ENCODE measurements around the gene HSPA6.
"Not testable (repeated sequence)": the region's sequence is repeated elsewhere in the genome, so short reads cannot be mapped to it uniquely, and the experiment has no call there.

The HSPA6 gene

DNA sequence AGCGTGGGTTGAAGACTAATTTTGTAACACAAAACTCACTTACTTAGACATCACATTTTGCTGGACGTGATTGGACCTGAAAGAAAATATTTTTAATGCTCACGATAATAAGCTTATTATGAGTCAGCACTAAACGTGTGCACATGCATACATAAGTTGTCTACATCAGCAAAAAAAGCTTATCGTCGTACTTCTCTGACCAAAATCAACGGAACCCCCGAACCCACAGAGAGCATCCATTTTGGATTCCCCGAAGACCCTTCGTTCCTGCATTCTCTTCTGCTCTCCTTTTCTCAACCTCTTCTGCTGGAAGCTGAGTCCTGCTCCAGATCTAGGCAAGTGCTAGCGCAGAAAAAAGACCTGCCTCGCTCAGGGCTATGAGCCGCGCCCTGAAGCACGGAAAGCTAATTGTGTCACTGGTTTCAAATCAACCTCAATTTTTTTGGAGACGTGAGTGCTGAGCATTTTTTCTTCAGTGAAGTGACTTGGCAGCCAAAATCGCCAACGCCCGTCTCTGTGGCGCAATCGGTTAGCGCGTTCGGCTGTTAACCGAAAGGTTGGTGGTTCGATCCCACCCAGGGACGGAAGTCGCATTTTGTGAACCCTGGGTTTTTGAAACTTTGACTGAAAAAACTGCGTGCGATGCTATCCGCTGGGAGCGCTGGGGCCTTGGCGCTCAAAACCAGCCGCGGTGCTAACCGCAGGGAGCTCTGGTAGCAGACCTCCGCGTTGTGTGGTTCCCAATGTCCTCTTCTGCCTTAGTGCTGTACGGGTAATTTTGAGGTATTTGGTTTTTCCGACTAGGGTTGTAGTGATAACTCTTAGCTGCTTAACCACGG is 15.6 kb downstream of the HSPA6 start:
- Histone ChIP-seq H3K9ac (ENCODE audit: low read length in 2 of 2) (peak overlapping the region; percentile 17 to 47), H3K4me3 (ENCODE audit: low read length in 2 of 2) (peak overlapping the region; percentile 26 to 79)
- not testable (repeated sequence) for H3K27ac ChIP-seq (ENCODE audit: low read length); H3K36me3 ChIP-seq (ENCODE audit: control insufficient read depth in 2 of 2, insufficient read depth in 2 of 2, low read length in 2 of 2); H3K4me1 ChIP-seq (ENCODE audit: control insufficient read depth, insufficient read depth, low read length); H3K27me3 ChIP-seq (ENCODE audit: control insufficient read depth in 1 of 2, insufficient read depth in 2 of 2, low read length in 2 of 2); H3K9me3 ChIP-seq (ENCODE audit: control insufficient read depth in 2 of 2, low read length in 2 of 2)

DNA sequence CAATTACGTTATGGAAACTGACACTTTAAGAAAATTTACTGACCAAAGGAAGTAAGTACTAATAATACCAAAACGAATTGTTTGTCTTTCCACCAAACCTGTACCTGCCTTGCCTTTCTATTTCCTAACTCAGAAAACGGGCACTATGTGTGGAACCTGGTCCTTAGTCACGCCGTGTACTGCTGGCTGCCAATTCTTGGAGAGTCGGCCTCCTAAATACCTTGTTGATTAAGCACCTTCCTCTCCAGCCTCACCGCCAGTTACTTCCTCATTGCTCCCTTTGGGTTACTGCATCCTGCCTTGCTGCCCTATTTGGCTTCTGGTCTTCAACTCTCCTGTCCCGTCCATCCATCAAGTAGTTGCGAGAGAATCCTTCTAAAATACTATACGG is 16.2 kb downstream of the HSPA6 start:
- not testable (repeated sequence) for H3K9ac ChIP-seq (ENCODE audit: low read length in 2 of 2); H3K36me3 ChIP-seq (ENCODE audit: control insufficient read depth in 2 of 2, insufficient read depth in 2 of 2, low read length in 2 of 2); H3K9me3 ChIP-seq (ENCODE audit: control insufficient read depth in 2 of 2, low read length in 2 of 2); H3K27ac ChIP-seq (ENCODE audit: low read length); H3K4me1 ChIP-seq (ENCODE audit: control insufficient read depth, insufficient read depth, low read length); H3K27me3 ChIP-seq (ENCODE audit: control insufficient read depth in 1 of 2, insufficient read depth in 2 of 2, low read length in 2 of 2)
- peak overlapping the region in 1 of 2 donors; percentile 79 for H3K4me3 ChIP-seq (ENCODE audit: low read length in 2 of 2)

DNA sequence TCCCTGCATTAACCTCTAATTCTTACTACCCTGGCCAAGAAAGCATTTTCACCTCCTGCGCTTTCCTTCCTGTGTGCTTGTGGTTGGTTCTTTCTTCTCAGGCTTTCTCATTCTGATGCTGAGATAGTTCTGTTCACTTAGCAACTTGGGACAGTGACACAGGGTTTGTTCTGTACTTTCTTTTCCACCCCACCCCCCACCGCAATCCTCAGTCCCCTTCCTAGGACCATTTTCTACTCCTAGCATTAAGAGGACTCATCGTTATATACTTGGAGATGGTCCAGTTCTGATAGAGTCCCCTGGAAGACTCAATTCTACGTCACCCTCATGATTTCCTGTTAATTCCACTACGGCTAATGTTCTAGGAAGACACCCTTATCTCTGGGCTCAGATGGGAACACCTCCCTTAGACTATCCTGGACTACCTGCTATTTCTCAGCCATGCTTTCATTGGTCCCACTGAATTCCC is 17.8 kb downstream of the HSPA6 start:
- H3K9ac ChIP-seq (ENCODE audit: low read length in 2 of 2); H3K4me1 ChIP-seq (ENCODE audit: control insufficient read depth, insufficient read depth, low read length); H3K36me3 ChIP-seq (ENCODE audit: control insufficient read depth in 2 of 2, insufficient read depth in 2 of 2, low read length in 2 of 2); H3K9me3 ChIP-seq (ENCODE audit: control insufficient read depth in 2 of 2, low read length in 2 of 2); H3K27me3 ChIP-seq (ENCODE audit: control insufficient read depth in 1 of 2, insufficient read depth in 2 of 2, low read length in 2 of 2); H3K27ac ChIP-seq (ENCODE audit: low read length); H3K4me3 ChIP-seq (ENCODE audit: low read length in 2 of 2): not testable (repeated sequence)

DNA sequence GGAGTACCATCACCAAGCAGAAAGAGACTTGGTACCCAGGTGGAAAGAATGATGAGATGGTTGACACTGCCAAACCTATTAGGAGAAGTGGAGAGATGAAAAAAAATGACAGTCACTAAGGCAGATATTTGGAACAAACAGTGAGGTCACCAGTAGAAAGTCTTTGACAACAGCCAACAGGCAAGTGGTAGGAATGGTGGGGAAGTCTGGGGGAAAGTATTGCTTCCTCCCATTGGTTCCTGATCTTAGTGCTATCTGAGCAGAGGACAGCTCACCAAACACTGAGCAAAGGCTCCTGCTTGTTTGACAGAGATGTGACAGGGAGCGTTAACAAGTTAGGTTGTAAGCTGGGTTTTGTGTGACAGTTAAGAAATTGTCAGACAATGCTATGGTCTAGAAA is 18.8 kb downstream of the HSPA6 start:
- H3K9ac ChIP-seq (ENCODE audit: low read length in 2 of 2); H3K4me3 ChIP-seq (ENCODE audit: low read length in 2 of 2); H3K27ac ChIP-seq (ENCODE audit: low read length); H3K4me1 ChIP-seq (ENCODE audit: control insufficient read depth, insufficient read depth, low read length); H3K27me3 ChIP-seq (ENCODE audit: control insufficient read depth in 1 of 2, insufficient read depth in 2 of 2, low read length in 2 of 2); H3K9me3 ChIP-seq (ENCODE audit: control insufficient read depth in 2 of 2, low read length in 2 of 2); H3K36me3 ChIP-seq (ENCODE audit: control insufficient read depth in 2 of 2, insufficient read depth in 2 of 2, low read length in 2 of 2): not testable (repeated sequence)

DNA sequence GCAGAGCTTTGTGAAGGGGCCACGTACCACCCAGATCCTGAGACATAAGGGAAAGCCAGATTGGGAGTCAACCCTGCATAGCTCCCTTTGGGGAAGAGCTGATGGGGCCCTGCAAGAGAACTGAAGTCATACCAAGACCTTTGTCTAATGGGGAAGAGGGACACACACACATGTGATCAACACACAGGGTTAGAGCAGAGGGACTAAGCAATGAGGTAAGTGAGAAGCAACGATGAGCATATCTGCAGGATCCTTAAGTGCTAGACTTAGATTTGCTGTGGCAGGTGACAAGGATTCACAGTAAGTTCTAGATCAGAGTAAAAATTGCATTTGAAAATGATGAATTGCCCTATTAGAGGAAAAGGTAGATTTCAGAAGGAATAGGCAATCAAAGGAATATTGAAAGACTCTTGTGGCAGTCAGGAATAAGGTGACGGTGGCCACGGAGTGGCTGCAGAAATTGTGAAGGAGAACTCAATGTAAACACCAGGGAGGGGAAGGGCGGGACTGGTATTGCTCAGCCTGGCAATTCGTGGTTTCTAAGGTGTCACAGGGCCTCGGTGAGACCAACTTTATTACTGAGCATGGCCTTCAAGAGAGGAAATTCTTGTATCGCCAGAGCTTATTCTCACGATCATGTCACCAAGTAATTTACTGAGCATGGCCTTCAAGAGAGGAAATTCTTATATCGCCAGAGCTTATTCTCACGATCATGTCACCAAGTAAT is 20.8 kb downstream of the HSPA6 start:
- not testable (repeated sequence) for H3K9me3 ChIP-seq (ENCODE audit: control insufficient read depth in 2 of 2, low read length in 2 of 2); H3K27ac ChIP-seq (ENCODE audit: low read length); H3K27me3 ChIP-seq (ENCODE audit: control insufficient read depth in 1 of 2, insufficient read depth in 2 of 2, low read length in 2 of 2); H3K36me3 ChIP-seq (ENCODE audit: control insufficient read depth in 2 of 2, insufficient read depth in 2 of 2, low read length in 2 of 2); H3K4me3 ChIP-seq (ENCODE audit: low read length in 2 of 2); H3K4me1 ChIP-seq (ENCODE audit: control insufficient read depth, insufficient read depth, low read length); H3K9ac ChIP-seq (ENCODE audit: low read length in 2 of 2)

DNA sequence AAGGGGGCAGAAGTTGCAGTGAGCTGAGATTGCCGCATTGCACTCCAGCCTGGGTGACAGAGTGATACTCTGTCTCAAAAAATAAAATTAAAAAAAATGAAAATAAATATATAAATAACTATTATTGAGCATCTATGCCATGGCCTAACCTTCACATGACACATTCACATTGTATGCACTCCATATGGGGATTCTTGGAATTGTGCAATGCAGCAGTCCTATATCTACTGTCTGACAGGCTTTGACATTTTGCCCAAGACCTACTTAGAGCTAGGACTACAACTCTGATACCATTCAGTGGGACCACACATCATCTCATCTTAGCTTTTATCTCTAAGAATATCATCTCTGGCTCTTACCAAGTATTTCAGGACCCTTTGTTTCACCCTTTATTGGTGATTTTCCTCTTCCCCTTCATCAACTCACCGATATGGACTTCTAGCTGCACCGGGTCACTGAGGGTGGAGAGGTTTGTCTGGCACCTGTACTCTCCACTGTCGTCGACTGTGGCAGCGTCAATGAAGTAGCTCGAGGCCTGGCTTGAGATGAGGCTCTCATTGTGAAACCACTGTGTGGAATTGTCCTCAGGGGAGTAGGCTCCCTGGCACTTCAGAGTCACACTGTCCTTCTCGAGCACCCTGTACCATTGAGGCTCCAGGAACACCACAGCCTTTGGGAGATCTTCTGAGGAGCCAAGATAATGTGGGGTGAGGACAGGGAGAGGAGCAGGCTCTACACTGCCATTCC is 23.8 kb downstream of the HSPA6 start:
- not testable (repeated sequence) for H3K36me3 ChIP-seq (ENCODE audit: control insufficient read depth in 2 of 2, insufficient read depth in 2 of 2, low read length in 2 of 2); H3K4me3 ChIP-seq (ENCODE audit: low read length in 2 of 2); H3K9ac ChIP-seq (ENCODE audit: low read length in 2 of 2); H3K27ac ChIP-seq (ENCODE audit: low read length); H3K27me3 ChIP-seq (ENCODE audit: control insufficient read depth in 1 of 2, insufficient read depth in 2 of 2, low read length in 2 of 2); H3K4me1 ChIP-seq (ENCODE audit: control insufficient read depth, insufficient read depth, low read length); H3K9me3 ChIP-seq (ENCODE audit: control insufficient read depth in 2 of 2, low read length in 2 of 2)

DNA sequence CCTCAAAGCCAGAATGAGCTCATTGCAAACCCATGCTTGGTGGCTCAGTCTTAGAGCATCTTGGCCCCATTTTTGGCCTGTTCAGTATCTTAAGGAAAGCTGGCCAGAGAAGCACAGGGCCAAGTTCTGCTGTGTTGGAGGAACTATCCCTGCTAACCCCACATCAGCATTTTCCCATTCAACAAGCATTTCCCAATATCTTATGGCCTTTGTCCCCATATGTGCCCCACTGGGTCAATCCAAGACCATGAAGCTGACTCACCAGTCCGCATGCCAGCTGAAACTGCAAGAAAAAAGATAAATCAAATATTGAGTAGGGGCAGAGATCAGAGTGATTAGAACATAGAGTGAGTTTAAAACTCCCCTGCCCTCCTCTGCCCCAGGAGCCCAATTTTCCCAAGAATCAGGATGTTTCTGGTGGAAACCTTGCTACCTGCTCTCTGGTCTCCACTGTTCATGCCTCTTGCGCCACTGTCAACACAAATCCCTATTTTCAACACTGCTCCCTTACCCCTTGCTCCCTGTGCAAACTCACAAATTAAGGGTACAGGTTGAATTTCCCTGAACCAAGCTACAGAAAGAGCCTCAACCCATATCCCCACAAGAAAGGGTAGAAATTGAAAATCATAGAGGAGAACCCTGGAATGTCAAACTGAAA is 24.5 kb downstream of the HSPA6 start:
- not testable (repeated sequence) for H3K9ac ChIP-seq (ENCODE audit: low read length in 2 of 2); H3K9me3 ChIP-seq (ENCODE audit: control insufficient read depth in 2 of 2, low read length in 2 of 2); H3K27me3 ChIP-seq (ENCODE audit: control insufficient read depth in 1 of 2, insufficient read depth in 2 of 2, low read length in 2 of 2); H3K36me3 ChIP-seq (ENCODE audit: control insufficient read depth in 2 of 2, insufficient read depth in 2 of 2, low read length in 2 of 2); H3K27ac ChIP-seq (ENCODE audit: low read length); H3K4me3 ChIP-seq (ENCODE audit: low read length in 2 of 2); H3K4me1 ChIP-seq (ENCODE audit: control insufficient read depth, insufficient read depth, low read length)

DNA sequence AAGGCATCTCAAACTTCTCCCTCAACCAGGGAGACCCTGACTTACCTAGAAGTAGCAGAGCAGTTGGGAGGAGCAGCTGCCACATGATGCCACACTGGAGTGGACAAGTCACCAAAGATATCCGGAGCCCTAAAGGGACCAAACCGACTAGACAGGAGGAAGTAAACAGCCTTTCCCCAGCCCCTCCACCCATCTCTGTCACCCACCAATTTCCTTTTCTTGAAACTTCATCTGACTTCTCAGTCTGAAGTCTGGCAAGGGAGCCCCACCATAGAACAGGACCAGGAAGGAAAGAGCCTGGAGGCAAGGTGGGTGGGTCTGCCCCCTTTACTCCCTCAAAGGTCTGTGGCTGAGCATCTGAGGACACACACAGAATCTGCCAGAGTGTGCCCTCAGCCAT is 25.3 kb downstream of the HSPA6 start, which contains the start of gene FCGR3A:
Gene FCGR3A (minus strand): TSS at position 167 of the 400 bp plus-strand sequence. CDS start 82 bp downstream, at position 85.
- Histone ChIP-seq H3K9me3 (ENCODE audit: control insufficient read depth in 2 of 2, low read length in 2 of 2) (no peaks in the 10 kb centered on the region), H3K4me3 (ENCODE audit: low read length in 2 of 2) (no peak within 1 kb of the TSS), H3K4me1 (ENCODE audit: control insufficient read depth, insufficient read depth, low read length) (no peaks in the 10 kb centered on the region), H3K27me3 (ENCODE audit: control insufficient read depth in 1 of 2, insufficient read depth in 2 of 2, low read length in 2 of 2) (no peaks in the 10 kb centered on the region), H3K36me3 (ENCODE audit: control insufficient read depth in 2 of 2, insufficient read depth in 2 of 2, low read length in 2 of 2) (no peaks in the 10 kb centered on the region), H3K27ac (ENCODE audit: low read length) (no peak within 1 kb of the TSS), H3K9ac (ENCODE audit: low read length in 2 of 2) (no peak within 1 kb of the TSS)

DNA sequence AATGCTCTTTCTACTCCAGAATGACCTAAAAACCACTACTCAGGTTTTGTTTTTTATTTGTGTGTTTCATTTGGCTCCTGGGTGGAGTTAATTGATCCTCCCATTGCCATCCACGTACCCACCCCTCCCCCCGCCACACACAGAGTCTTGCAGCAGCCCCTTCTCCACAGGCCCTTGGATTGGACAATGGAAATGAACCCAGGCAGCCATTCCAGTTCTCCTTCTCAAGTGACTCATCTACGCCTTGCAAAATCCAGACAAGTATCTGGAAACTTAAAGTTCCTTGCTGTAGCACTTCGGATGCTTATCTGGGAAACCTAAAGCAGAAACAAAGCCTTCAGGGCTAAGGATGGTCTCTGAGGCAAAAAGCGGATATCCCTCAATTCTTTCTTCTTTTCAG is 26.6 kb downstream of the HSPA6 start:
- not testable (repeated sequence) for H3K9me3 ChIP-seq (ENCODE audit: control insufficient read depth in 2 of 2, low read length in 2 of 2); H3K36me3 ChIP-seq (ENCODE audit: control insufficient read depth in 2 of 2, insufficient read depth in 2 of 2, low read length in 2 of 2); H3K4me3 ChIP-seq (ENCODE audit: low read length in 2 of 2); H3K27ac ChIP-seq (ENCODE audit: low read length); H3K4me1 ChIP-seq (ENCODE audit: control insufficient read depth, insufficient read depth, low read length); H3K27me3 ChIP-seq (ENCODE audit: control insufficient read depth in 1 of 2, insufficient read depth in 2 of 2, low read length in 2 of 2); H3K9ac ChIP-seq (ENCODE audit: low read length in 2 of 2)

DNA sequence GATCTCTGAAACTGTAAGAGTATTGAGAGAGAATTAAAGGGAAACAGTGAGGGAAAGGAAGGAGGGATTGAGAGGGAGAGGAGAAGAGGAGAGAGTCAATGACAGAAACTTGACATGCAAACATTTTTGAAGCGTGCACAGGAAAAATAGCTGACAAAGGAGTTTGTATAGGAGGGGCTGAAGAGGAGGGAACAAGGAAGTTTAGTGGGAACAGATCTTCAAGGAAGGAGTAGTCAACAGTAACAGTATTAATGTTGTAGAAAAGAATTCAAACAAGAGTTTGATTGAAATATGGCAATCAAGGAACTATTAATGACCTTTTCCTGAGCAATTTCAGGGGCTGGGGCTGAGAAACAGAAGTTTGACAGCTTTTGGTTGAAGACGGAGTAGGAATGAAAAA is 29.3 kb downstream of the HSPA6 start:
- not testable (repeated sequence) for H3K9me3 ChIP-seq (ENCODE audit: control insufficient read depth in 2 of 2, low read length in 2 of 2); H3K36me3 ChIP-seq (ENCODE audit: control insufficient read depth in 2 of 2, insufficient read depth in 2 of 2, low read length in 2 of 2); H3K4me1 ChIP-seq (ENCODE audit: control insufficient read depth, insufficient read depth, low read length); H3K9ac ChIP-seq (ENCODE audit: low read length in 2 of 2); H3K27ac ChIP-seq (ENCODE audit: low read length); H3K4me3 ChIP-seq (ENCODE audit: low read length in 2 of 2); H3K27me3 ChIP-seq (ENCODE audit: control insufficient read depth in 1 of 2, insufficient read depth in 2 of 2, low read length in 2 of 2)

Measured in stomach smooth muscle (tissue), 2 donors.